Keratinocyte (primary cell): ENCODE results near the gene TOP3B. TPM values are rescaled to one million over a fixed set of nuclear protein-coding genes. Genes with fewer than 3 reads are reported as not detected.

Experiments
- DNase-seq: peaks from one replicate; pipeline ENCODE4 v3.0.0-alpha.2; 2011; ENCODE audit warnings: low read depth, missing footprints, low spot score
- FAIRE-seq: peaks from 2 replicates; lab custom pipeline; 2011; peaks lifted over from hg19 to GRCh38; lab: Jason Lieb, UNC
- H2AFZ ChIP-seq: 2 replicates; pipeline ENCODE4 v1.6.0; 2012; ENCODE audit warnings: low read length, control low read depth, inconsistent platforms; ENCODE audit not compliant: control insufficient read depth
- H3K27ac ChIP-seq: 2 replicates; pipeline ENCODE4 v1.5.1; 2011; ENCODE audit warnings: low read length; ENCODE audit not compliant: control insufficient read depth, insufficient read depth
- H3K27me3 ChIP-seq: 3 replicates; pipeline ENCODE4 v1.6.0; 2011; ENCODE audit warnings: low read length; ENCODE audit not compliant: control insufficient read depth, insufficient read depth; ENCODE audit errors: extremely low read depth
- H3K36me3 ChIP-seq, 2 experiments: 2 replicates in 1 of 2; 3 replicates in 1 of 2; pipeline ENCODE4 v1.5.1; 2011; ENCODE audit warnings: low read length in 2 of 2, mild to moderate bottlenecking in 1 of 2; ENCODE audit not compliant: control insufficient read depth in 2 of 2, insufficient read depth in 2 of 2; ENCODE audit errors: extremely low read depth in 1 of 2
- H3K4me1 ChIP-seq: 3 replicates; pipeline ENCODE4 v1.5.1; 2011; ENCODE audit warnings: low read length; ENCODE audit not compliant: control insufficient read depth, insufficient read depth; ENCODE audit errors: extremely low read depth
- H3K4me2 ChIP-seq: 3 replicates; pipeline ENCODE4 v1.6.0; 2011; ENCODE audit warnings: low read depth, low read length; ENCODE audit not compliant: control insufficient read depth, insufficient read depth; ENCODE audit errors: extremely low read depth
- H3K4me3 ChIP-seq, 3 experiments: fragments of 200-600 bp in 1 of 3; sonication (generic) in 1 of 3; 2 replicates in 2 of 3; 3 replicates in 1 of 3; pipeline ENCODE4 v1.5.1; 2011 to 2016; ENCODE audit warnings: low read length in 3 of 3, mild to moderate bottlenecking in 3 of 3, control low read depth in 2 of 3, inconsistent platforms in 1 of 3, low read depth in 1 of 3, mixed read lengths in 1 of 3, mixed run types in 1 of 3, moderate library complexity in 1 of 3; ENCODE audit not compliant: control insufficient read depth in 2 of 3, insufficient read depth in 2 of 3; ENCODE audit errors: extremely low read depth in 1 of 3
- H3K79me2 ChIP-seq: 2 replicates; pipeline ENCODE4 v1.6.0; 2012; ENCODE audit warnings: low read length; ENCODE audit not compliant: control insufficient read depth, insufficient read depth
- H3K9ac ChIP-seq: 3 replicates; pipeline ENCODE4 v1.6.0; 2011; ENCODE audit warnings: low read length; ENCODE audit not compliant: control insufficient read depth, insufficient read depth; ENCODE audit errors: extremely low read depth
- H3K9me1 ChIP-seq: 3 replicates; pipeline ENCODE4 v1.6.0; 2011; ENCODE audit warnings: low read length; ENCODE audit not compliant: control insufficient read depth, insufficient read depth; ENCODE audit errors: extremely low read depth
- H3K9me3 ChIP-seq: 2 replicates; pipeline ENCODE4 v1.5.1; 2012; ENCODE audit warnings: low read depth, low read length; ENCODE audit not compliant: control insufficient read depth
- H4K20me1 ChIP-seq: 3 replicates; pipeline ENCODE4 v1.6.0; 2011; ENCODE audit warnings: low read length; ENCODE audit not compliant: control insufficient read depth, insufficient read depth; ENCODE audit errors: extremely low read depth
- EZH2 ChIP-seq: IDR thresholded peaks from one replicate; pipeline ENCODE4 v1.6.1; 2012; ENCODE audit warnings: inconsistent platforms, mild to moderate bottlenecking, low read length, moderate library complexity
- dilution Hi-C: fragments of 300-500 bp; cut with MboI; formaldehyde crosslinking; loops from one replicate; pipeline ENCODE4 v1.7.0; 2020; ENCODE audit warnings: low sequenced_read_pairs; ENCODE audit not compliant: extremely low pct_ligation_motif_present
- polyA plus RNA-seq, 5 experiments: library from polyadenylated mRNA; depleted of rRNA in 3 of 5; stranded (reverse) in 3 of 5; stranded (forward) in 1 of 5; unstranded in 1 of 5; fragments of >200 nt; gene quantifications; 1 replicate in 1 of 5; 2 replicates in 3 of 5; 3 replicates in 1 of 5; pipeline versions ENCODE4 v1.2.1 to v1.2.3, GENCODE V29; 2011 to 2012; ENCODE audit warnings: missing spikeins in 2 of 5, low read depth in 1 of 5, low replicate concordance in 1 of 5
- TF ChIP-seq, protein P1 (sequence below), 3 experiments: IDR thresholded peaks in 1 of 3; conservative IDR thresholded peaks in 1 of 3; optimal IDR thresholded peaks in 1 of 3; 2 replicates in 2 of 3; 3 replicates in 1 of 3; pipeline versions ENCODE3 to v1.5.1; 2011; ENCODE audit warnings: low read length in 3 of 3, mild to moderate bottlenecking in 3 of 3, moderate library complexity in 2 of 3, control low read depth in 1 of 3, inconsistent platforms in 1 of 3; ENCODE audit not compliant: insufficient read depth in 2 of 3; ENCODE audit errors: extremely low read depth in 1 of 3

The TOP3B gene
- polyA plus RNA-seq, 1 donor (not counting 4 experiments of a cell fraction or from before 2014, with no cell fraction given) = 13.8 TPM

GRCh38 chr22:21959274-21960074, 23.1 kb downstream of the TOP3B start:
- DNase-seq (no peak), FAIRE-seq (no peak)
- H3K9ac ChIP-seq = no peak overlapping the region
- H3K9me3 ChIP-seq = no peaks in the 10 kb centered on the region
- TF ChIP-seq, protein P1, sequence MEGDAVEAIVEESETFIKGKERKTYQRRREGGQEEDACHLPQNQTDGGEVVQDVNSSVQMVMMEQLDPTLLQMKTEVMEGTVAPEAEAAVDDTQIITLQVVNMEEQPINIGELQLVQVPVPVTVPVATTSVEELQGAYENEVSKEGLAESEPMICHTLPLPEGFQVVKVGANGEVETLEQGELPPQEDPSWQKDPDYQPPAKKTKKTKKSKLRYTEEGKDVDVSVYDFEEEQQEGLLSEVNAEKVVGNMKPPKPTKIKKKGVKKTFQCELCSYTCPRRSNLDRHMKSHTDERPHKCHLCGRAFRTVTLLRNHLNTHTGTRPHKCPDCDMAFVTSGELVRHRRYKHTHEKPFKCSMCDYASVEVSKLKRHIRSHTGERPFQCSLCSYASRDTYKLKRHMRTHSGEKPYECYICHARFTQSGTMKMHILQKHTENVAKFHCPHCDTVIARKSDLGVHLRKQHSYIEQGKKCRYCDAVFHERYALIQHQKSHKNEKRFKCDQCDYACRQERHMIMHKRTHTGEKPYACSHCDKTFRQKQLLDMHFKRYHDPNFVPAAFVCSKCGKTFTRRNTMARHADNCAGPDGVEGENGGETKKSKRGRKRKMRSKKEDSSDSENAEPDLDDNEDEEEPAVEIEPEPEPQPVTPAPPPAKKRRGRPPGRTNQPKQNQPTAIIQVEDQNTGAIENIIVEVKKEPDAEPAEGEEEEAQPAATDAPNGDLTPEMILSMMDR (optimal IDR thresholded peaks at IDR 0.05 in 1 of 3, IDR thresholded peaks at IDR 0.05 in 1 of 3, conservative IDR thresholded peaks at IDR 0.05 in 1 of 3; ENCODE audit: extremely low read depth in 1 of 3, insufficient read depth in 2 of 3, low read length in 3 of 3) = no peak
- dilution Hi-C loops = no loop called here
- H3K4me1 ChIP-seq = no peaks in the 10 kb centered on the region
- H3K79me2 ChIP-seq = no peaks in the 10 kb centered on the region
- no peaks in the 10 kb centered on the region for H3K27me3 ChIP-seq
- peaks cover 29 to 40% of the 10 kb centered on the region in 2 experiments for H3K36me3 ChIP-seq
- no peaks in the 10 kb centered on the region for H4K20me1 ChIP-seq
- H3K9me1 ChIP-seq = no peaks in the 10 kb centered on the region
- H2AFZ ChIP-seq = no peak overlapping the region
- H3K4me2 ChIP-seq = no peak overlapping the region
- no peak overlapping the region for H3K4me3 ChIP-seq
- no peak overlapping the region for H3K27ac ChIP-seq

DNA sequence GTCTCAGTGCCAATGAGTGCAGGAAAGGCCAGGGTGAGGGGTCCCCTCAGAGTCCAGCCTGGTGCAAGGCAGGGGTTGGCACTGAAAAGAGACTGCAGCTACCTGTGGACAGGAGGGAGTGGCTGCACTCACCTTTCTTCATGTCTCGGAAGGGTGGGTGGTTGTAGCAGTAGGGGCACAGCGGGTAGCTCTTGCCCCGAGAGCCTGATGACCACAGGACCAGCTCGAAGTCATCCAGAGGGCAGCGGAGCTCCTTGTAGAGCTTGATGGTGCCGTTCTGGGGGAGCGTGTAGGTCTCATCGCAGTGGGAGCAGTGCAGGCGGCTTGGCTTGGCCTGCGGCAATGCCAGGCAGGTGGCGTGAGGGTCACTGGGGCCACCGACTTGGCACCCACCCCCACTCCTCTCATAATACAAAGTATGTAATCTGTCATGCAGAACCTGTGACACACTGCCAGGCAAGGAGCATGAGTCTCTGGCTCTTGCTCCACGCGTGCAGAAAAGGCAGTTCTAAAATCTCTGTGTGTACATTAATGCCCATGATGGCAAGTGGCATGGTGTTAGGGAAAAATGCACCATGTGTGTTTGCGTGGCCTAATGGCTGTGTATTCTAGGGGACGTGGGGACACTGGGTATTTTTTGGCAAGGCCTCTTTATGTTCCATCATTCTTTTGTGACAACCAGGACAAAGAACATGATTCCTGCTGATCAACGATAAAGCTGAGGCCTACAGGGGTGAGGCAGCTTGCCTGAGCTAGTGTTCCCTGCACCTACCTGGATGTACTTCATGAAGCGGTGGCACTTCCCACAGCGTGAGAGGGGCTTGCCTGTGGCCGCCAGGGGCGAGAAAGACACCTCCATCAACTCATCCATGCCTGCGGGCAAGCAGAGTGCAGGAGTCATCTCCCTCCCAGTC, 24.0 kb downstream of the TOP3B start:
- Histone ChIP-seq H3K9me3 (no peaks in the 10 kb centered on the region), H2AFZ (no peak overlapping the region), H3K79me2 (no peaks in the 10 kb centered on the region), H3K27ac (no peak overlapping the region), H4K20me1 (no peaks in the 10 kb centered on the region), H3K4me1 (no peaks in the 10 kb centered on the region), H3K4me3 (no peak overlapping the region), H3K9me1 (no peaks in the 10 kb centered on the region), H3K9ac (no peak overlapping the region), H3K27me3 (no peaks in the 10 kb centered on the region), H3K36me3 (peaks cover 22 to 32% of the 10 kb centered on the region in 2 experiments), H3K4me2 (no peak overlapping the region)
- dilution Hi-C loops = no loop called here
- TF ChIP-seq, protein P1 (optimal IDR thresholded peaks at IDR 0.05 in 1 of 3, IDR thresholded peaks at IDR 0.05 in 1 of 3, conservative IDR thresholded peaks at IDR 0.05 in 1 of 3; ENCODE audit: extremely low read depth in 1 of 3, insufficient read depth in 2 of 3, low read length in 3 of 3) = no peak
- TF ChIP-seq EZH2 = no peak
- FAIRE-seq = no peak
- DNase-seq = no peak
